ENCODE data around the gene BHLHA15.

Gene BHLHA15

GRCh38 chr7:98212532-98213041, 1.3 kb downstream of the BHLHA15 start:
- H3K27ac ChIP-seq (replicated peaks): no peak overlapping the region
- no peak overlapping the region for H3K4me3 ChIP-seq (replicated peaks; ENCODE audit: insufficient read depth, low read length)
- TF ChIP-seq SPI1 (IDR thresholded peaks at IDR 0.05; ENCODE audit: borderline replicate concordance, low read depth): no peak
- no peak for TF ChIP-seq REST (IDR thresholded peaks at IDR 0.05; ENCODE audit: insufficient replicate concordance, low read depth)
- no peak for TF ChIP-seq CTCF (IDR thresholded peaks at IDR 0.05; ENCODE audit: insufficient read depth, low read length)
- TF ChIP-seq GABPA (IDR thresholded peaks at IDR 0.05; ENCODE audit: low read depth): no peak
- TF ChIP-seq POLR2AphosphoS5 (IDR thresholded peaks at IDR 0.05; ENCODE audit: low read depth): no peak
- DNase-seq (ENCODE audit: low read depth in 1 of 2, low spot score in 1 of 2): no peak
- no peaks in the 10 kb centered on the region for H3K27me3 ChIP-seq (ENCODE audit: insufficient read depth, poor library complexity, severe bottlenecking)

- Histone ChIP-seq H3K27ac (replicated peaks) (no peak overlapping the region), H3K27me3 (ENCODE audit: insufficient read depth, poor library complexity, severe bottlenecking) (no peaks in the 10 kb centered on the region), H3K4me3 (replicated peaks; ENCODE audit: insufficient read depth, low read length) (no peak overlapping the region)
- TF ChIP-seq CTCF (IDR thresholded peaks at IDR 0.05; ENCODE audit: insufficient read depth, low read length) (no peak), GABPA (IDR thresholded peaks at IDR 0.05; ENCODE audit: low read depth) (no peak), REST (IDR thresholded peaks at IDR 0.05; ENCODE audit: insufficient replicate concordance, low read depth) (no peak), SPI1 (IDR thresholded peaks at IDR 0.05; ENCODE audit: borderline replicate concordance, low read depth) (no peak), POLR2AphosphoS5 (IDR thresholded peaks at IDR 0.05; ENCODE audit: low read depth) (no peak)
- no peak for DNase-seq (ENCODE audit: low read depth in 1 of 2, low spot score in 1 of 2)
Observed at GRCh38 chr7:98213296-98213887, 2.2 kb downstream of the BHLHA15 start.

GRCh38 chr7:98213888-98214810, 2.9 kb downstream of the BHLHA15 start:
- TF ChIP-seq GABPA (IDR thresholded peaks at IDR 0.05; ENCODE audit: low read depth) (no peak), CTCF (IDR thresholded peaks at IDR 0.05; ENCODE audit: insufficient read depth, low read length) (no peak), POLR2AphosphoS5 (IDR thresholded peaks at IDR 0.05; ENCODE audit: low read depth) (no peak), REST (IDR thresholded peaks at IDR 0.05; ENCODE audit: insufficient replicate concordance, low read depth) (no peak), SPI1 (IDR thresholded peaks at IDR 0.05; ENCODE audit: borderline replicate concordance, low read depth) (no peak)
- H3K27ac ChIP-seq (replicated peaks): no peak overlapping the region
- no peak for DNase-seq (ENCODE audit: low read depth in 1 of 2, low spot score in 1 of 2)
- no peaks in the 10 kb centered on the region for H3K27me3 ChIP-seq (ENCODE audit: insufficient read depth, poor library complexity, severe bottlenecking)
- H3K4me3 ChIP-seq (replicated peaks; ENCODE audit: insufficient read depth, low read length): no peak overlapping the region

Data from HL-60 (cell line).